Osteoblast (primary cell): ENCODE measurements around the gene NFATC3. TPM values are rescaled to one million over a fixed set of nuclear protein-coding genes. Genes with fewer than 3 reads are reported as not detected.

Experiments
- DNase-seq: peaks from one replicate; pipeline ENCODE4 v3.0.0; 2011; ENCODE audit warnings: low spot score, mixed read lengths; ENCODE audit not compliant: insufficient read length; ENCODE audit errors: missing footprints
- H2AFZ ChIP-seq: 2 replicates; pipeline ENCODE4 v1.6.0; 2011; ENCODE audit warnings: mild to moderate bottlenecking, low read length
- H3K27ac ChIP-seq: 2 replicates; pipeline ENCODE4 v1.5.1; 2011; ENCODE audit warnings: mild to moderate bottlenecking, low read depth, low read length, moderate library complexity
- H3K27me3 ChIP-seq: 2 replicates; pipeline ENCODE4 v1.6.0; 2012; ENCODE audit warnings: mild to moderate bottlenecking, control low read depth, inconsistent platforms, low read length, moderate library complexity; ENCODE audit not compliant: insufficient read depth
- H3K36me3 ChIP-seq: 2 replicates; pipeline ENCODE4 v1.5.1; 2011; ENCODE audit warnings: mild to moderate bottlenecking, low read length, control low read depth, moderate library complexity; ENCODE audit not compliant: insufficient read depth
- H3K4me1 ChIP-seq: 2 replicates; pipeline ENCODE4 v1.5.1; 2011; ENCODE audit warnings: mild to moderate bottlenecking, low read length, control low read depth, moderate library complexity; ENCODE audit not compliant: insufficient read depth
- H3K4me2 ChIP-seq: 2 replicates; pipeline ENCODE4 v1.6.0; 2011; ENCODE audit warnings: mild to moderate bottlenecking, low read length; ENCODE audit not compliant: insufficient read depth
- H3K4me3 ChIP-seq: fragments of 200-600 bp; sonication (generic); 3 replicates; pipeline ENCODE4 v1.5.1; 2012; ENCODE audit warnings: mild to moderate bottlenecking, low read length, inconsistent platforms; ENCODE audit not compliant: insufficient read depth
- H3K79me2 ChIP-seq: 2 replicates; pipeline ENCODE4 v1.6.0; 2012; ENCODE audit warnings: mild to moderate bottlenecking, low read length, control low read depth, inconsistent platforms; ENCODE audit not compliant: insufficient read depth
- H3K9me3 ChIP-seq: 2 replicates; pipeline ENCODE4 v1.5.1; 2011; ENCODE audit warnings: low read depth, low read length, control low read depth
- H4K20me1 ChIP-seq: 2 replicates; pipeline ENCODE4 v1.6.0; 2012; ENCODE audit warnings: mild to moderate bottlenecking, low read length, control low read depth; ENCODE audit not compliant: insufficient read depth
- CTCF ChIP-seq: IDR thresholded peaks from 2 replicates; pipeline ENCODE4 v1.5.1; 2011; ENCODE audit warnings: mild to moderate bottlenecking, low read depth, low read length, moderate library complexity; ENCODE audit errors: extremely low read depth
- total RNA-seq: library from RNA; depleted of rRNA; stranded (reverse); fragments of >200 nt; gene quantifications from 2 replicates; pipeline ENCODE4 v1.2.3, GENCODE V29; 2012

Gene NFATC3
- total RNA-seq, 1 donor, result 36.2 TPM

GRCh38 chr16:68076560-68076959 lies 8.6 kb upstream of the NFATC3 start:
- Histone ChIP-seq H4K20me1 (no peaks in the 10 kb centered on the region), H3K4me1 (peaks cover 29% of the 10 kb centered on the region), H3K79me2 (no peaks in the 10 kb centered on the region), H3K9me3 (no peaks in the 10 kb centered on the region), H3K4me3 (no peak overlapping the region), H3K36me3 (peaks cover 29% of the 10 kb centered on the region), H3K4me2 (no peak overlapping the region), H2AFZ (no peak overlapping the region), H3K27ac (no peak overlapping the region), H3K27me3 (no peaks in the 10 kb centered on the region)
- DNase-seq, result no peak
- TF ChIP-seq CTCF, result no peak

- no peaks in the 10 kb centered on the region for H4K20me1 ChIP-seq
- no peaks in the 10 kb centered on the region for H3K79me2 ChIP-seq
- no peaks in the 10 kb centered on the region for H3K27me3 ChIP-seq
- no peak overlapping the region for H2AFZ ChIP-seq
- H3K4me2 ChIP-seq, result no peak overlapping the region
- no peak overlapping the region for H3K27ac ChIP-seq
- no peak overlapping the region for H3K4me3 ChIP-seq
- peaks cover 25% of the 10 kb centered on the region for H3K4me1 ChIP-seq
- no peaks in the 10 kb centered on the region for H3K9me3 ChIP-seq
- peak; percentile 77 for DNase-seq
- TF ChIP-seq CTCF, result no peak
- peaks cover 24% of the 10 kb centered on the region for H3K36me3 ChIP-seq
Observed at GRCh38 chr16:68077866-68078700, 7.1 kb upstream of the NFATC3 start.

- H3K79me2 ChIP-seq, result no peaks in the 10 kb centered on the region
- no peaks in the 10 kb centered on the region for H3K27me3 ChIP-seq
- no peak overlapping the region for H3K4me2 ChIP-seq
- H3K36me3 ChIP-seq, result peaks cover 21% of the 10 kb centered on the region
- peaks cover 32% of the 10 kb centered on the region for H3K4me1 ChIP-seq
- no peaks in the 10 kb centered on the region for H3K9me3 ChIP-seq
- no peak overlapping the region for H2AFZ ChIP-seq
- no peak overlapping the region for H3K27ac ChIP-seq
- no peak for TF ChIP-seq CTCF
- no peaks in the 10 kb centered on the region for H4K20me1 ChIP-seq
- H3K4me3 ChIP-seq, result no peak overlapping the region
- no peak for DNase-seq
Observed at GRCh38 chr16:68078701-68079375, 6.3 kb upstream of the NFATC3 start.

GRCh38 chr16:68079376-68079625 lies 5.9 kb upstream of the NFATC3 start:
- Histone ChIP-seq H2AFZ (peak overlapping the region; percentile 44), H3K4me1 (peaks cover 36% of the 10 kb centered on the region), H3K4me3 (no peak overlapping the region), H3K27ac (peak overlapping the region; percentile 57), H3K9me3 (no peaks in the 10 kb centered on the region), H3K79me2 (no peaks in the 10 kb centered on the region), H3K36me3 (peaks cover 17% of the 10 kb centered on the region), H3K4me2 (peak overlapping the region; percentile 61), H4K20me1 (no peaks in the 10 kb centered on the region), H3K27me3 (no peaks in the 10 kb centered on the region)
- TF ChIP-seq CTCF, result no peak
- DNase-seq, result no peak
